Nephron (organoid): ENCODE data around the gene FHAD1.
A peak's percentile ranks its signal among the peaks of the same experiment; 100 is the strongest.

ENCODE experiments used
- H3K27ac Mint-ChIP-seq, 3 experiments: 2 replicates each; pipeline ENCODE4 v1.8.0; 2020; ENCODE audit warnings: mixed read lengths in 3 of 3, mild to moderate bottlenecking in 2 of 3, moderate library complexity in 1 of 3
- H3K27me3 Mint-ChIP-seq: 2 replicates; pipeline ENCODE4 v1.8.0; 2021; ENCODE audit warnings: low read depth, mild to moderate bottlenecking, moderate library complexity, mixed read lengths
- H3K36me3 Mint-ChIP-seq: 2 replicates; pipeline ENCODE4 v1.8.0; 2020; ENCODE audit warnings: low read depth, mixed read lengths
- H3K4me1 Mint-ChIP-seq: 2 replicates; pipeline ENCODE4 v1.8.0; 2020; ENCODE audit warnings: mixed read lengths
- H3K4me3 Mint-ChIP-seq, 3 experiments: 2 replicates each; pipeline ENCODE4 v1.8.0; 2020; ENCODE audit warnings: mild to moderate bottlenecking in 3 of 3, mixed read lengths in 3 of 3, moderate library complexity in 2 of 3
- H3K9me3 Mint-ChIP-seq: 2 replicates; pipeline ENCODE4 v1.8.0; 2020; ENCODE audit warnings: mixed read lengths
- CTCF ChIP-seq, 3 experiments: fragments of 200-600 bp; sonication (generic); IDR thresholded peaks; one replicate each; pipeline ENCODE4 v1.5.0; 2021; ENCODE audit warnings: antibody characterized with exemption in 3 of 3; ENCODE audit not compliant: unreplicated experiment in 3 of 3

FHAD1 gene

GRCh38 chr1:15236746-15237145, 10.3 kb upstream of the FHAD1 start:
- TF ChIP-seq CTCF (IDR thresholded peaks at IDR 0.05; ENCODE audit: unreplicated experiment in 3 of 3): no peak
- Mint-ChIP-seq H3K27me3 (peaks cover 5% of the 10 kb centered on the region), H3K36me3 (no peaks in the 10 kb centered on the region), H3K9me3 (no peaks in the 10 kb centered on the region), H3K27ac (no peak overlapping the region), H3K4me3 (no peak overlapping the region), H3K4me1 (no peaks in the 10 kb centered on the region)

GRCh38 chr1:15238789-15239188, 8.2 kb upstream of the FHAD1 start:
- no peaks in the 10 kb centered on the region for H3K9me3 Mint-ChIP-seq
- H3K4me1 Mint-ChIP-seq: peaks cover 11% of the 10 kb centered on the region
- no peak overlapping the region for H3K4me3 Mint-ChIP-seq
- no peaks in the 10 kb centered on the region for H3K36me3 Mint-ChIP-seq
- TF ChIP-seq CTCF (IDR thresholded peaks at IDR 0.05; ENCODE audit: unreplicated experiment in 3 of 3): no peak
- H3K27ac Mint-ChIP-seq: no peak overlapping the region
- H3K27me3 Mint-ChIP-seq: peaks cover 5% of the 10 kb centered on the region

GRCh38 chr1:15242766-15243165, 4.3 kb upstream of the FHAD1 start:
- Mint-ChIP-seq H3K9me3 (no peaks in the 10 kb centered on the region), H3K27me3 (peaks cover 12% of the 10 kb centered on the region), H3K4me1 (peaks cover 46% of the 10 kb centered on the region), H3K4me3 (no peak overlapping the region), H3K27ac (peak overlapping the region in 1 of 3 experiments; percentile 20), H3K36me3 (no peaks in the 10 kb centered on the region)
- TF ChIP-seq CTCF (IDR thresholded peaks at IDR 0.05; ENCODE audit: unreplicated experiment in 3 of 3): no peak

- TF ChIP-seq CTCF (IDR thresholded peaks at IDR 0.05; ENCODE audit: unreplicated experiment in 3 of 3): no peak
- H3K9me3 Mint-ChIP-seq: no peaks in the 10 kb centered on the region
- H3K27me3 Mint-ChIP-seq: peaks cover 17% of the 10 kb centered on the region
- no peaks in the 10 kb centered on the region for H3K36me3 Mint-ChIP-seq
- peak overlapping the region in 2 of 3 experiments; percentile 18 to 22 for H3K27ac Mint-ChIP-seq
- no peak overlapping the region for H3K4me3 Mint-ChIP-seq
- H3K4me1 Mint-ChIP-seq: peaks cover 49% of the 10 kb centered on the region
These were observed 3.6 kb upstream of the FHAD1 start for GRCh38 chr1:15243275-15244043.

GRCh38 chr1:15244813-15245212, 2.2 kb upstream of the FHAD1 start:
- Mint-ChIP-seq H3K36me3 (no peaks in the 10 kb centered on the region), H3K27me3 (peaks cover 29% of the 10 kb centered on the region), H3K4me1 (peaks cover 54% of the 10 kb centered on the region), H3K9me3 (no peaks in the 10 kb centered on the region), H3K27ac (peak overlapping the region; percentile 31 to 80 (median 74)), H3K4me3 (peak overlapping the region in 1 of 3 experiments; percentile 34)
- TF ChIP-seq CTCF (IDR thresholded peaks at IDR 0.05; ENCODE audit: unreplicated experiment in 3 of 3): no peak
